ENCODE measurements around the gene P4HA2. TPM values are rescaled to one million over a fixed set of nuclear protein-coding genes. Genes with fewer than 3 reads are reported as not detected.

The P4HA2 gene
- polyA plus RNA-seq, 1 donor (not counting 4 experiments of a cell fraction or from before 2014, with no cell fraction given) = 93.6 TPM

DNA sequence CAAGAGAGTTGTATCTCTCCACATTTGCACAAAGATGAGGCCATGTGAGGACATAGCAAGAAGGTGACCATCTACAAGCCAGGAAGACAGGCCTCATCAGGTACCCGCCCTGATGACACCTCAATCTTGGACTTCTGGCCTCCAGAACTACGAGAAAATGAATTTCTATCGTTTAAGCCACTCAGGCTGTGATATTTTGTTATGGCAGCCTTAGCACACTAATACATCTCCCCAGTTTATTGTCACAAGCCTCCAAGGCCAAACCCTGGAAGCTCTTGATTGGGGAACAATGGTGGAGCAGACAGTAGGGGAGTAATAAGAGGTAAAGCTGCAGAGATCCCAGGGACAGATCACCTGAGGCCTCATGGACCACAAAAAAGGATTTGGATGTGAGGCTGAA, 7.7 kb upstream of the P4HA2 start:
- FAIRE-seq (no peak), DNase-seq (ENCODE audit: low read depth, low spot score) (no peak)
- H3K4me3 ChIP-seq (ENCODE audit: control insufficient read depth in 2 of 3, extremely low read depth in 1 of 3, insufficient read depth in 2 of 3, low read depth in 1 of 3, low read length in 3 of 3) = no peak overlapping the region
- H3K4me1 ChIP-seq (ENCODE audit: control insufficient read depth, extremely low read depth, insufficient read depth, low read length) = peaks cover 12% of the 10 kb centered on the region
- no peaks in the 10 kb centered on the region for H3K9me3 ChIP-seq (ENCODE audit: control insufficient read depth, low read depth, low read length)
- no peak for TF ChIP-seq CTCF (optimal IDR thresholded peaks at IDR 0.05 in 1 of 3, IDR thresholded peaks at IDR 0.05 in 1 of 3, conservative IDR thresholded peaks at IDR 0.05 in 1 of 3; ENCODE audit: extremely low read depth in 1 of 3, insufficient read depth in 2 of 3, low read length in 3 of 3)
- no peak for TF ChIP-seq EZH2 (IDR thresholded peaks at IDR 0.05; ENCODE audit: low read length)
- H3K9ac ChIP-seq (ENCODE audit: control insufficient read depth, extremely low read depth, insufficient read depth, low read length) = no peak overlapping the region
- no peaks in the 10 kb centered on the region for H4K20me1 ChIP-seq (ENCODE audit: control insufficient read depth, extremely low read depth, insufficient read depth, low read length)
- H3K27ac ChIP-seq (ENCODE audit: control insufficient read depth, insufficient read depth, low read length) = no peak overlapping the region
- H3K79me2 ChIP-seq (ENCODE audit: control insufficient read depth, insufficient read depth, low read length) = no peaks in the 10 kb centered on the region
- H3K4me2 ChIP-seq (ENCODE audit: control insufficient read depth, extremely low read depth, insufficient read depth, low read depth, low read length) = no peak overlapping the region
- H3K36me3 ChIP-seq (ENCODE audit: control insufficient read depth in 2 of 2, extremely low read depth in 1 of 2, insufficient read depth in 2 of 2, low read length in 2 of 2) = no peaks in the 10 kb centered on the region
- H3K9me1 ChIP-seq (ENCODE audit: control insufficient read depth, extremely low read depth, insufficient read depth, low read length) = no peaks in the 10 kb centered on the region
- dilution Hi-C loops (cut with MboI; ENCODE audit: extremely low pct_ligation_motif_present, low sequenced_read_pairs) = no loop called here
- no peak overlapping the region for H2AFZ ChIP-seq (ENCODE audit: control insufficient read depth, low read length)
- no peaks in the 10 kb centered on the region for H3K27me3 ChIP-seq (ENCODE audit: control insufficient read depth, extremely low read depth, insufficient read depth, low read length)

DNA sequence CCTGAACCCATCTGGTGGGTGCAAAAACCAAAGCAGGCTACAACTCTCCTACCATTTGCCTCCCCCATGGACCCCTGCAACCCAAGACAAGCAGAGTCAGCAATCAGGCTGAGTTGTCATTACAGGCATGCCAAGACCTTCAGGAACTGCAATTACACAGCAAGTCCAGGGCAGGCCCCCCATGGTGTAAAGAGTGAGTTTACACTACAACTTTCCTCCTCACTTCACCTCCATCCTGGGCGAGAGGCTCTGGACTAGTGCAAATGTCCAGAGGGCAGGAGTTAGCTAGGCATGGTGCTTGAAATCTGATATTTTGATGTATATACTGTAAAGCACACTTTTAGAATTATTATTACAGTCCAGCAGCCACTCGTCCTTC, 7.0 kb upstream of the P4HA2 start:
- Histone ChIP-seq H3K4me3 (ENCODE audit: control insufficient read depth in 2 of 3, extremely low read depth in 1 of 3, insufficient read depth in 2 of 3, low read depth in 1 of 3, low read length in 3 of 3) (no peak overlapping the region), H2AFZ (ENCODE audit: control insufficient read depth, low read length) (no peak overlapping the region), H3K9ac (ENCODE audit: control insufficient read depth, extremely low read depth, insufficient read depth, low read length) (no peak overlapping the region), H3K27me3 (ENCODE audit: control insufficient read depth, extremely low read depth, insufficient read depth, low read length) (no peaks in the 10 kb centered on the region), H4K20me1 (ENCODE audit: control insufficient read depth, extremely low read depth, insufficient read depth, low read length) (no peaks in the 10 kb centered on the region), H3K4me2 (ENCODE audit: control insufficient read depth, extremely low read depth, insufficient read depth, low read depth, low read length) (no peak overlapping the region), H3K36me3 (ENCODE audit: control insufficient read depth in 2 of 2, extremely low read depth in 1 of 2, insufficient read depth in 2 of 2, low read length in 2 of 2) (no peaks in the 10 kb centered on the region), H3K79me2 (ENCODE audit: control insufficient read depth, insufficient read depth, low read length) (no peaks in the 10 kb centered on the region), H3K9me1 (ENCODE audit: control insufficient read depth, extremely low read depth, insufficient read depth, low read length) (no peaks in the 10 kb centered on the region), H3K4me1 (ENCODE audit: control insufficient read depth, extremely low read depth, insufficient read depth, low read length) (peaks cover 12% of the 10 kb centered on the region), H3K27ac (ENCODE audit: control insufficient read depth, insufficient read depth, low read length) (no peak overlapping the region), H3K9me3 (ENCODE audit: control insufficient read depth, low read depth, low read length) (no peaks in the 10 kb centered on the region)
- TF ChIP-seq CTCF (optimal IDR thresholded peaks at IDR 0.05 in 1 of 3, IDR thresholded peaks at IDR 0.05 in 1 of 3, conservative IDR thresholded peaks at IDR 0.05 in 1 of 3; ENCODE audit: extremely low read depth in 1 of 3, insufficient read depth in 2 of 3, low read length in 3 of 3) (no peak), EZH2 (IDR thresholded peaks at IDR 0.05; ENCODE audit: low read length) (no peak)
- DNase-seq (ENCODE audit: low read depth, low spot score) = no peak
- FAIRE-seq = no peak
- dilution Hi-C loops (cut with MboI; ENCODE audit: extremely low pct_ligation_motif_present, low sequenced_read_pairs) = no loop called here
